RWPE2 (cell line): Measurements from ENCODE around the gene MYLIP.

Experiments used
- ATAC-seq: fragments of 200-7000 bp; cut with Tn5 transposase; 3 replicates; pipeline ENCODE4 v1.9.1; 2021; ENCODE audit warnings: low read depth
- DNase-seq: peaks from one replicate; pipeline ENCODE4 v3.0.0-alpha.2; 2020; ENCODE audit warnings: low spot score
- H3K27ac ChIP-seq: fragments of 450-650 bp; 2 replicates; pipeline ENCODE4 v1.5.1; 2017; ENCODE audit warnings: mild to moderate bottlenecking; ENCODE audit not compliant: poor library complexity, severe bottlenecking
- H3K27me3 ChIP-seq: fragments of 250-450 bp; sonication (Bioruptor Pico); 2 replicates; pipeline ENCODE4 v1.5.1; 2021; ENCODE audit warnings: mild to moderate bottlenecking, moderate library complexity; ENCODE audit not compliant: insufficient read depth, poor library complexity, severe bottlenecking
- H3K36me3 ChIP-seq: fragments of 250-450 bp; sonication (Bioruptor Pico); 2 replicates; pipeline ENCODE4 v1.5.1; 2020; ENCODE audit warnings: low read depth, mild to moderate bottlenecking, moderate library complexity
- H3K4me1 ChIP-seq: fragments of 250-450 bp; sonication (Bioruptor Pico); 2 replicates; pipeline ENCODE4 v1.5.1; 2021; ENCODE audit warnings: mild to moderate bottlenecking, moderate library complexity; ENCODE audit not compliant: insufficient read depth, poor library complexity, severe bottlenecking
- H3K4me3 ChIP-seq: fragments of 250-450 bp; sonication (Bioruptor Pico); 2 replicates; pipeline ENCODE4 v1.5.1; 2021; ENCODE audit warnings: mild to moderate bottlenecking, moderate library complexity; ENCODE audit not compliant: severe bottlenecking
- H3K9me3 ChIP-seq: fragments of 250-450 bp; sonication (Bioruptor Pico); 2 replicates; pipeline ENCODE4 v1.5.1; 2021; ENCODE audit warnings: mild to moderate bottlenecking, moderate library complexity; ENCODE audit not compliant: severe bottlenecking
- TF ChIP-seq, protein P1 (sequence below): fragments of 450-650 bp; IDR thresholded peaks from one replicate; pipeline ENCODE4 v1.5.1; 2017; ENCODE audit warnings: mild to moderate bottlenecking, moderate library complexity; ENCODE audit not compliant: poor library complexity, severe bottlenecking

MYLIP gene

DNA sequence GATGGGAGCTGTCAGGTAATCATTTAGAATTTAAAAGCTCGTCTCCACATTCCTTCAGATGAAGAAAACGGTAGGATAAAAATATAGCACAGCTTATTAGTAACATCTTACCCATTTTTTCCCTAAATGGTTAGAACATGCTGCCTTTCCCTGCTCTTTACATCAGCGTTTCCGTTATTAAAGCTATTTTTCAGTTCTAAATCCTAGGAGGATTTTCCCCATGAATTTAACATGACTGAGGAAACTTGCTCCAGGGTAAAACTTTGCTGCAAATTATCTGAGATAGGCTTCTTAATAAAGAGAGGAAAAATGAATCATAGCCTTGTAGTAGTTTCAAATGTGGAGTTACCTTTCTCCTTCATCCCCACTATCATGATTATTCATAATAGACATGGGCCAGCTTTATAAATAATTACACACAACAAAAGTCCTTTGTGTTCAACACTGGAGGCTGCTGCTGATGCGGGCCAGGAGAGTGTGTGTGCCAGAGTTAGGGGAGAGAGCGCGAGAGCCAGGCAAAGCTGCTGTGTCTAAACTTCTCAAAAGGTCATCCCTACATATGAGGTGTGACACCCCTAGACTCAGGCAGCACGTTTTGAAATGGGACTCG lies 24.4 kb downstream of the MYLIP start:
- Histone ChIP-seq H3K4me1 (no peaks in the 10 kb centered on the region), H3K9me3 (no peaks in the 10 kb centered on the region), H3K27me3 (no peaks in the 10 kb centered on the region), H3K27ac (no peak overlapping the region), H3K4me3 (no peak overlapping the region), H3K36me3 (no peaks in the 10 kb centered on the region)
- no peak for DNase-seq
- TF ChIP-seq, protein P1, sequence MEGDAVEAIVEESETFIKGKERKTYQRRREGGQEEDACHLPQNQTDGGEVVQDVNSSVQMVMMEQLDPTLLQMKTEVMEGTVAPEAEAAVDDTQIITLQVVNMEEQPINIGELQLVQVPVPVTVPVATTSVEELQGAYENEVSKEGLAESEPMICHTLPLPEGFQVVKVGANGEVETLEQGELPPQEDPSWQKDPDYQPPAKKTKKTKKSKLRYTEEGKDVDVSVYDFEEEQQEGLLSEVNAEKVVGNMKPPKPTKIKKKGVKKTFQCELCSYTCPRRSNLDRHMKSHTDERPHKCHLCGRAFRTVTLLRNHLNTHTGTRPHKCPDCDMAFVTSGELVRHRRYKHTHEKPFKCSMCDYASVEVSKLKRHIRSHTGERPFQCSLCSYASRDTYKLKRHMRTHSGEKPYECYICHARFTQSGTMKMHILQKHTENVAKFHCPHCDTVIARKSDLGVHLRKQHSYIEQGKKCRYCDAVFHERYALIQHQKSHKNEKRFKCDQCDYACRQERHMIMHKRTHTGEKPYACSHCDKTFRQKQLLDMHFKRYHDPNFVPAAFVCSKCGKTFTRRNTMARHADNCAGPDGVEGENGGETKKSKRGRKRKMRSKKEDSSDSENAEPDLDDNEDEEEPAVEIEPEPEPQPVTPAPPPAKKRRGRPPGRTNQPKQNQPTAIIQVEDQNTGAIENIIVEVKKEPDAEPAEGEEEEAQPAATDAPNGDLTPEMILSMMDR = no peak
- ATAC-seq = no peak

DNA sequence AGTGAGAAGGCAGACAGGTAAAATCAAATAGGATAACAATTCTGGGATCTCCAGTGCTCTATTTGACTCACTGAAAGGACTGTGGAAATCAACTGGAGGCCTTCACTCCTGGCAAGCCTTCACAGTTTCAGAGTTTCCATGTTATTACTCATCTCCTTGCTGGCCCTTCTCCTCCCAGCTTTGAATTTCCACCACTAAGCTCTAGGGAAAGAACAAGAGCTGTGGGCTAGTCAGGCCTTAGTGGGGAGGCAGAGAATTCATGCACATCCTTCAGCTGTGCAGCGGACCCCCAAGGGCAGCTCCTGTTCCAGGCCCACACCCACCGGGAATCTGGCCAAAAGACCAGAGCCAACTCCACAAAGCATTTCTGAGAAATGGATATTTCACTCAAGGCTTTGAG lies 26.0 kb downstream of the MYLIP start:
- Histone ChIP-seq H3K4me1 (no peaks in the 10 kb centered on the region), H3K27ac (no peak overlapping the region), H3K27me3 (no peaks in the 10 kb centered on the region), H3K36me3 (no peaks in the 10 kb centered on the region), H3K4me3 (no peak overlapping the region), H3K9me3 (no peaks in the 10 kb centered on the region)
- ATAC-seq = peak; percentile 38; the same call in 2 of the 3 replicates
- TF ChIP-seq, protein P1 = no peak
- no peak for DNase-seq

DNA sequence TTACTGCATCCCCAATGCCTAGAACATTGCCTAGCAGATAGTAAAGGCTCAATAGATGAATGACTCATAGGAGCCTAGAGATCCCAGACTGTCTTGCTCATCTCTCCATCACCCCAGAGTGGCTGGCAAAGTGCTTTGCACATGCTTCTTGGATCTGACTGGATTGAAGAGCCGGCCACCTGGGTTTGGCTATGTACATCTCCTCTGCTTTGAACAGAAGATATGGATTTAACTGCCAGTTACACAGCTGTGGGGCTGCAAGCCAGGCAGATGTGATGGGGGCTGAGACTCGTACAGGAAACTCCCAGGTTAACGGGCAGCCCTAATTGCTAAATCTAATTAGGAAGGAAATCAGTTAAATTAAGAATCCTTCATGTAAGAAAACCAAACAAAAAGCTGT lies 28.6 kb downstream of the MYLIP start:
- TF ChIP-seq, protein P1 = no peak
- DNase-seq = no peak
- no peak overlapping the region for H3K4me3 ChIP-seq

DNA sequence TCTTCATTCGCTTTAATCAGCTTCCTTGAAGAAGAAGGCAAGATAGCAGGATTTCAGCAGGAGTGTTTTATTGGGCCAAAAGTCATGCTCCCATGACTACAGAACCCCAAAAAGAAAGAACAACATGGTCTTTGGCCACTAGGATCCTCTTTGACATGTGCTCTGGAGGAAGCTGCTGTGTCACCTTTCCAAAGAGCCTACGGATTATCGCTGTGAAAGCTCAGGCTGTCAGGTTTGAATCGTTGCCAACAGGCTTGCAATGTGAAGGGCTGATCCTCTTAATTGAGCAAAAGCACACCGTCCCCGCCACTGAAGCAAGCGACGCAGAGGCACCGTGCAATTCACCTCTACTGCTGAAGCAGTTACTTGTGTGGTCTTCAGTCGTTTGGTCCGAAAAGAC lies 29.0 kb downstream of the MYLIP start:
- no peaks in the 10 kb centered on the region for H3K27me3 ChIP-seq
- ATAC-seq (no peak), DNase-seq (no peak)
- H3K4me1 ChIP-seq = no peaks in the 10 kb centered on the region
- no peaks in the 10 kb centered on the region for H3K9me3 ChIP-seq
- H3K4me3 ChIP-seq = no peak overlapping the region
- TF ChIP-seq, protein P1 = no peak
- no peak overlapping the region for H3K27ac ChIP-seq
- no peaks in the 10 kb centered on the region for H3K36me3 ChIP-seq

More for the DNA sequence above, 28.6 kb downstream of the MYLIP start:
- Histone ChIP-seq H3K9me3 (no peaks in the 10 kb centered on the region), H3K4me1 (no peaks in the 10 kb centered on the region), H3K27ac (no peak overlapping the region), H3K27me3 (no peaks in the 10 kb centered on the region), H3K36me3 (no peaks in the 10 kb centered on the region)
- ATAC-seq = no peak

DNA sequence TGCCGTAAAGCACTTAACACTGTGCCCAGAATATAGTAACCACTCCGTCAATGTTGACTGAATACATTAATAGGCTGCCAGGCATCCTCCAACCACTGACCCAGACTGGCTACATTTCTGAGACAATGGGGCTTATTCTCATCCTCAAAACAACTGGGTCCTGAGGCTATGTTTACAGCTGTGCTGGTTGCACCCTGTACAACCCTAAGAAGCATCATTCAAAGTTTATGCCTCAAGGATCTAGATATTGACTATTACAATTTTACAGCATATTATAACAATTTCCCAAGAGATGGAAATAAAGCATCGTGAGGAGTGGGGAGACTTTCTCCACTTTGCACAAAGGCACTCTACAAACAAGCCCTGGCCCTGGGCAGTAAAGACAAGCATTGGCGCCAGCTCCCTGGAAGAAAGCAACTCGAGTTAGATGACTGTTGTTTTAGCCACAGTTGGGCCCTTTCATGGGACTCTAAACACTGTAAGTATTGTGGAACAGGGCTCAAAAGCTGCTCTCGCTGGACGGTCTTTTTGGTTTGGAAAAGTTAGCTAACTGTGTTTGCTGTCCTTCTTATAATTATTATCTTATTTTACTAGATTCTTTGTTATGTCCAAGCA lies 30.2 kb downstream of the MYLIP start:
- TF ChIP-seq, protein P1 = no peak
- no peak overlapping the region for H3K27ac ChIP-seq
- no peaks in the 10 kb centered on the region for H3K27me3 ChIP-seq
- no peaks in the 10 kb centered on the region for H3K4me1 ChIP-seq
- no peaks in the 10 kb centered on the region for H3K36me3 ChIP-seq
- ATAC-seq (no peak), DNase-seq (no peak)
- no peaks in the 10 kb centered on the region for H3K9me3 ChIP-seq
- H3K4me3 ChIP-seq = no peak overlapping the region
